T47D (cell line): Measurements from ENCODE around the gene CELF2.

ENCODE experiments used
- DNase-seq, 2 experiments: peaks; one replicate each; pipeline versions ENCODE4 v3.0.0 to v3.0.0-alpha.2; 2011 to 2012; ENCODE audit warnings: low read depth in 1 of 2, low spot score in 1 of 2
- JUND ChIP-seq: IDR thresholded peaks from 2 replicates; pipeline ENCODE4 v1.6.1; 2012; ENCODE audit warnings: low read depth
- in situ Hi-C: cut with HindIII; loops from 2 replicates; pipeline ENCODE4 v1.10.0; 2016; ENCODE audit warnings: low sequenced_read_pairs, low pct_unique_long_range_greater_than_20kb

The CELF2 gene

GRCh38 chr10:11007476-11008020, 10.1 kb upstream of the CELF2 start:
- no peak for DNase-seq
- in situ Hi-C loops = no loop called here
- no peak for TF ChIP-seq JUND

- no peak for TF ChIP-seq JUND
- in situ Hi-C loops = no loop called here
- DNase-seq = no peak
Measured at GRCh38 chr10:11009471-11010308, 8.0 kb upstream of the CELF2 start.

- no peak for TF ChIP-seq JUND
- in situ Hi-C loops = no loop called here
- no peak for DNase-seq
Measured at GRCh38 chr10:11010582-11010981, 7.1 kb upstream of the CELF2 start.

- no peak for TF ChIP-seq JUND
- in situ Hi-C loops = no loop called here
Measured at GRCh38 chr10:11011436-11011835, 6.2 kb upstream of the CELF2 start.

GRCh38 chr10:11011984-11012383, 5.7 kb upstream of the CELF2 start:
- no peak for TF ChIP-seq JUND
- DNase-seq = no peak
- in situ Hi-C loops = no loop called here

More at GRCh38 chr10:11011436-11011835, 6.2 kb upstream of the CELF2 start:
- DNase-seq = no peak

GRCh38 chr10:11012421-11013295, 5.0 kb upstream of the CELF2 start:
- TF ChIP-seq JUND = no peak
- DNase-seq = no peak
- in situ Hi-C loops = no loop called here

- in situ Hi-C loops = no loop called here
- no peak for DNase-seq
- no peak for TF ChIP-seq JUND
Measured at GRCh38 chr10:11013836-11014235, 3.8 kb upstream of the CELF2 start.

- TF ChIP-seq JUND = no peak
Measured at GRCh38 chr10:11014671-11015445, 2.8 kb upstream of the CELF2 start.

GRCh38 chr10:11015446-11015934, 2.2 kb upstream of the CELF2 start:
- in situ Hi-C loops = no loop called here
- no peak for DNase-seq
- TF ChIP-seq JUND = no peak

More at GRCh38 chr10:11014671-11015445, 2.8 kb upstream of the CELF2 start:
- DNase-seq = no peak
- in situ Hi-C loops = no loop called here

GRCh38 chr10:11017000-11017569, 587 bp upstream of the CELF2 start:
- TF ChIP-seq JUND = no peak
- no peak for DNase-seq
- in situ Hi-C loops = no loop called here

- in situ Hi-C loops = no loop called here
- no peak for DNase-seq
- TF ChIP-seq JUND = no peak
Measured at GRCh38 chr10:11018432-11018841, 765 bp downstream of the CELF2 start.
